Activated T-cell treated with anti-CD3 and anti-CD28 coated beads, Interleukin-2, amount 50 U/mL, for 1 hour (primary cell): ENCODE data around the gene FOXK1.

ENCODE experiments used
- DNase-seq: peaks from one replicate; pipeline ENCODE4 v3.0.0-alpha.2; 2020

FOXK1 gene

DNA sequence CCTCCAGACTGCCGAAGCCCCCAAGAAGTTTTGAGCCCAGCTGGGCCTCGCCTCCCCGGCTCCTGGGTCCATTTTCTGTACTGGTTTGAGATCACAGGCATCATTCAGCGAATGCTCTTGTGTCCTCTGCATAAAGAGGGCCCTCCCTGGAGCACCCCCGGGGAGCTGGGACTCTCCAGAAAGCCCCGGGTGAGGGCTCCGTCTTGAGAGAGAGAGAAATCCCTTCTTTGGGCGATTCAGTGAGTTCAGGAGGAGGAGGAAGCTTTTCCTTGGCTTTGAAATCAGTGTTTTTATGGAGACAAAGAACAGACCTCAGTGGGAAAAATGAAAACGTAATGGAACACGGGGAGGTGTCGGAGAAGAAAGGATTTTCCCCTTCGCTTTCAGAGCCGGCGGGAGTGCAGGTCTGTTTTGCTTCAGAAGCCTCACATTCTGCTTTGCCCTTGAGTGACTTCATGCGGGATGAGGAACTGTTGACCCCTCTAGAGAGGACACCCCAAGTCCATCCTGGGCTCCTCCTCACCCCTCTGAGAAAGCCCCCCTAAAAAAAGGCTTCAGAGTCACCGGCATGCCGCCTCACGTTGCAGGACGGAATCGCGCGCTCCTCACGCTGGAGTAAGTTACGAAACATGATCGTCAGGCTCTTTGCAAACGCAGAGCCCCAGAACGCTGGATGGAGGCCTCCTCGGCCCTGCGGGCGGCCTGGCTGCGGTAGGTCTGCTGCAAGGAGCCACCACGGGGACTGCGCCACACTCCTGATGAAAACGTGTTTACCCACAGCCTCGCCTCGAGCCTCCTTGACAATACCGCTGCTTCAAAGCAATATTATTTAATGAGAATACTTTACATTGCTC lies 84.8 kb downstream of the FOXK1 start:
- DNase-seq, result no peak

DNA sequence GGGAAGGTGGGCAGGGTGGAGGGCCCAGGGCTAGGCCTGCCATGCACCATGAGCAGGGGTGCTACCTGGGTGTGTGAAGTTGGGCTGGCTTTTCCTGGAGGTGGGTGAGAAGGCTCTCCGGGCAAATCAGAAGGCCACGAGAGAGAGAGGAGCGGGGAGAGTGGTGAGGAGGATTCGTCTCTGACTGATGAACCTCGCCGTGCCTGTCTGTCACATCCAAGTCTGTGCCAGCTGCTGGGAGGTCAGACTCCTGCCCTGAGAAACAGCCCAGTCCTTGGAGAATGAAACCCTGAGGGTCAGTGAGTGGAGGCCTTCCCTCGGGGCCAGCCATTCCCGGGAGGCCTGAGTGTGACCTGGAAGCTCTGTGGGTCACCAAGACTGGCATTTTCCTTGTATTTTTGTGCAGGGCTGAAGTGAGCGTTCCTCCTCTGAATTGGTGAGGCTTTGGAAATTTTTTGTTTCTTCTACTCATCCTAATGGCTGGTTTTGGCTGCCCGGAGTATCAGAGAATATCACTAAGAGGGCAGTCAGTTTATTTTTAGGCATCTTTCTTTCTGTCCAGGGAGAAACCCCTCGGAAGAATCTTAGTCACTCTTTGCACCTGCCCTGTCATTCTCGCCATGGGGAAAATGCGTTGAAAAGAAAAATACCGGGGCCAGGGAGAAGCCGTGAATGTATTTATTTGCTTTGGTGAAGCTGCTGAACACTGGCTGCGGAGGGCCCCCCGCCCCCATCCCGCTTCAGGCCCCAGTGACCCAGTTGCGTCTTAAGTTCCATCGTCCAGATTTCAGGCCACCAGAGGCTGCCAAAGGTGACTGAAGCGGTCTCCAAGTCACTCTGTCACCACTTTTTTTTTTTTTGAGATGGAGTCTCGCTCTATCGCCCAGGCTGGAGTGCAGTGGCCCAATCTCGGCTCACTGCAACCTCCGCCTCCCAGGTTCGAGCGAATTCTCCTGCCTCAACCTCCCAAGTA lies 86.8 kb downstream of the FOXK1 start:
- DNase-seq, result no peak

DNA sequence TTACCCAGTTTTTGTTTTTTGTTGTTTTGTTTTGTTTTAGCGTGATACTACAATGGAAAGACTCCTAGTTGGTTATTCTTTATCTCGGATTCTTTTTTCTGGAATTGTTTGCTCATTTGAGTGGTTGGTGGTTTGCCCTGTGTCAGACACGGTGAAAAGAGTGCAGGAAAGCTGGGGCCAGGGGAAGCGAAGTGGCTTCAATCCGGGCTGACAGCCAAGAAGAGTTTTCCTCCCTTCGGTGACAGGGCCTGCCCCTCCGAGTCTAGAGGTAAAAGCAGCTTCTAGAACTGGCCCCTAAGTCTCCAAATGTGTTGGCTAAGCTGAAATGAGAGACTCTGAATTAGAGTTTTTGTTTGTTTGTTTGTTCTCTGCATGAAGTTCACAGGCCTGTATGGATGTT lies 87.7 kb downstream of the FOXK1 start:
- DNase-seq, result no peak

DNA sequence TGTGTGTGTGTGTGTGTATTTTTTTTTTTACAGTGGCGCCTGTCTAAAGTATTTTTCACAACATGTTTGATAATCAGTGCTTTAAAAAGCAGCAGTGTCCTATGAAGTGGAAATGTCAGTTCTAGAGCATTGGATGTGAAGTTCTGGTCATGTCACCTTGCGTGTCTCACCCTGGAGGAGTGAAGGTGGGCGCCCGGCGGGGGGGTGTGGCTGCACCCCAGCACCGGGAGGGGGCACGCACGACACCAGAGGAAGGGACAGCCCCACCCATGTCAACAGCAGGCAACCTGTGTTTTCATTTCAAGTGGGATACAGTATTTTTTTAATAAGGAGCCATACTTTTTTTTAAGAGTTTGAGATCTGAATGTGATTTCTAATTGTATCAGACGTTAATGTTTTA lies 88.8 kb downstream of the FOXK1 start:
- DNase-seq, result no peak

DNA sequence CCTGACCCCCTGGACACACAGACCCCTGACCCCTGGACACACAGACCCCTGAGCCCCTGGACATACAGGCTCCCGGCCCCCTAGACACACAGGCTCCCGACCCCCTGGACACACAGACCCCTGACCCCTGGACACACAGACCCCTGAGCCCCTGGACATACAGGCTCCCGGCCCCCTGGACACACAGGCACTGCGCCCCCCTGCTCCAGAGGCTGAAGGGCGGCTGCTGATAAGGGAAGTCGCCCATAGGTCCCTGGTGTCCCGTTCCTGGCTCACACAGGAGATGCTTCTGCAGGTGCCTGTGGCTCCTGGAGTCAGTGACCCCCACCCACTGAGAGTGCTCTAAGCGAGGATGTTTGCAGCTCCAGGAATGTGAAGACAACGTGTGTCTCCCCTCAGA lies 89.6 kb downstream of the FOXK1 start:
- no peak for DNase-seq

DNA sequence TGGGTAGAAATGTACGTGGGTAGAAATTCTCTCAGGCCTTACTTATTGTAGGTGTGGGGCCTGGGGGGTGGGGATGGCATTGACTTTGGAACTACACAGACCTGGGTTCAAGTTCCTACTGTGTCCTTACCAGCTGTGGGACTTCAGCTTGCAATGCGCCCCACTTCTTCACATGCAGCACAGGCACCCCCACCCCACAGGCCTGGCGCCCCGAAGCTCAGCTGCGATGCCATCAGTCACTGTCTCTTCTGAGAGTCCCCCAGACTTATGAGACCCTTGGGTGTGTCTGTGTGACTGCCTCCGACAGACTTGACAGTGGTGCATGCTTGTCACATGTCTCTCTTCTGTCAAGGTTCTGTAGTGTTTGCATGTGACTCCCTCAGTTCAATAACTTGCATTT lies 90.2 kb downstream of the FOXK1 start:
- DNase-seq, result no peak

DNA sequence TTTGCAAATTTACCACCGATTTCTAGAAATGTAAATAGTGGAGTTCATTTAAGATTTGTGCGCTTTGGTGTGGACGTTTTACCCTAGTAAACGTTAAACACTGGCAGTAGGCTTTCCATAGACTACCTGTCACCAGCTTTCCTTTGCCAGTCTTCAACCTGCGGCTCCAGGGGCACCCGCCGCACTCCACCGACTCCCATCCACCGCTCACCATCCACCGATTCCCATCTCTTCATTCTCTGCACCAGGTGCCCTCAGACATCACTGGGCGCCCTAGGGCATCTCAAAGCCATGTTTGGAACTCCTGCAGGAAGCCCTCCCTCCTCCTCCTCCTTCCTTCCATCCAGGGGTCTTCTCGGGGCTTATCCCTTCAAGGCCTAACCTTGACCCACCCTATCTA lies 91.9 kb downstream of the FOXK1 start:
- DNase-seq, result no peak

DNA sequence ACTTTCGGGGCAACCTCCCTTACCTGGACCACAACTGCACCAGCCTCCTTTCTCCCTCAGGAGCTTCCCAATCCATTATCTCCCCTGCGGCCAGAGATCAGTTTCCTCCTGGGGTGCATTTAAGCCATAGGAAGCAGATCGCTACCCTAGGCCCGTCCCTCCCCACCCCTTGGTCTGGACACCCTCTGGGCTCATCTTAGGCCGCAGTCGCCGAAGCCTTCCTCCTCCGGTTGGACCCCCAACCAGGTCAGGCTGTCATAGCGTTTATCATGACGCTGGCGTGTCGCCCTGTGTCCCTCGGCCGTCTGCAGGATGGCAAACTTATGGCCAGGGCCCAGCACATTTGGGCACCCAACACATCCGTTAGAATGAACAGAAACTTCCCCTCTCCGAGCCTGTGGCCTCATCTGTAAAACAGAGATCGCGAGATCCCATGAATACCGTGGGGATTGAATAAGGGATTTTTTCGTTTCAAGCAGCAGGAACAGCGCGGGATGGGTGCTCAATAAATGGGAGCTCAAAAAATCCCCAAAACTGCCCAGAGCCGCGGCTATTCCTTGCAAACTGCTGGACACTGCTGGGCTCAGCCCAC lies 92.7 kb downstream of the FOXK1 start:
- no peak for DNase-seq

DNA sequence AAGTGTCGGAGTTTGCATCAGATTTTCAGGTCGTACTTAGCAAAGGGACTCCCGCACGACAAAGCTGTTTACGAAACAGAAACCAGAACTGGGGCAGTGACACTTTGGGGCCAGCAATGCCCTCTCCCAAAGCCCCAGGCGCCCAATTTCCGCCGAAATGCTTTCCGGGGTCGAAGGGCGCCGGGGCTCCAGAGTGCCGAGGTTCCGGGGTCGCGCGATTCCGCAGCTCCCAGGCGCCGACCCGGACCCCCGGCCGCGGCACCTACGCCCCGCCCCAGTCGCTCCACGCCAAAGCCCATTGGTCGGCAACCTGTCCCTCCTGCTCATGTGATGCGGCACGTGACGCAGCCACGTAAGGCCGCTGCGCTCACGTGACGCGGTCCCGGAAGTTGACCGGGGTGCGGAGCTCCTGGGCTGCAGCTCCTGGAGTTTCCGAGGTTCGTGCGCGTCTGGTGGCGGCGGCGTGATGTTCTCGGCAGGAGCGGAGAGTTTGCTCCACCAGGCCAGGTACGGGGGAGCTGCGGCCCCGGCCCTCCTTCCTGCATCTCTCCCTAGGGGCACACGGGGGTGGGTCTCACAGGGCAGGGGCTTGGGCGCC lies 93.3 kb downstream of the FOXK1 start, which contains the start of gene AP5Z1:
TSS of gene AP5Z1 (plus strand) at position 374 of the 598 bp plus-strand sequence. CDS start at position 467, 93 bp downstream.
- DNase-seq, result peak; percentile 94

DNA sequence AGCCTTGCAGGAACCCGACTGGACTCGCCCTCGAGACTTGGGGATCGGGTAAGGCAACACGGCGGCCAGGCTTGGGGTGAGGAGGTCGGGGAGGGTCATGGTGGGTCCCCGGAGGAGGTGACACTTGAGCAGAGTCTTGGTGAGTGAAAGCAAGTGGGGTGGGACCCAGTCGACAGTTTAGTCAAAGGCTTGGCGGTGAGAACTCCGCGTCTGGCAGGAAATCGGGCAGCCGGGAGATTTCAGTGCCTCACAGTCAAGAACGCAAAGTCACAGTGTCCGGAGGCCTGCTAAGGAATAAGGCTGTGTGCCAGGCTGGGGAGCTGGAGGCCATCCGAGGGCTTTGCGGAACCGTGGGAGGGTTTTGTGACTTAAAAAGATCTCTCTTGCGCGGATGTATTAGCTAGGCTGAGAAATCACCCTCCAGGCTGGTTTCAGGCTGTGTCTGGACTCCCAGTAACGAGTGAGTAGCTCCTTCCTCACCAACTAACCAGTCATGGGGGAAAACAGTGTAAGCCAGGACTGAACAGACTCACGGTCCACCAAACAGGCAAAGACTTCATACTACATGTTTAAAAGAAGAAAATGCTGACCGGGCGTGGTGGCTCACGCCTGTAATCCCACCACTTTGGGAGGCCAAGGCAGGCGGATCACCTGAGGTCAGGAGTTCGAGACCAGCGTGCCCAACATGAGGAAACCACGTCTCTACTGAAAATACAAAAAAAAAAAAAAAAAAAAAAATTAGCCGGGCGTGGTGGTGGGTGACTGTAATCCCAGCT lies 93.9 kb downstream of the FOXK1 start:
- DNase-seq, result no peak

DNA sequence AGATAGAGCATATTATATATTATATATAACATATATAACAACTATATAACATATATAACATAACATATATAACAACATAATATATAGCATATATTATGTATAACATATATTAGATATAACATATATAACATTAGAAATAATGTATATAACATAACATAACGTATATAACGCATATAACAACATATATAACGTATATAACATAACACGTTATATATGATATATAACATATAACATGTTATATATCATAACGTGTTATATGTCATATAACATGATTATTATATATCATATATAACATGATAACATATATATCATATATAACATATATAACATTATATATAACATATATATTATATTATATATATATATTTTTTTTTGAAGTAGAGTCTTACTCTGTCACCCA lies 97.0 kb downstream of the FOXK1 start:
- no peak for DNase-seq

DNA sequence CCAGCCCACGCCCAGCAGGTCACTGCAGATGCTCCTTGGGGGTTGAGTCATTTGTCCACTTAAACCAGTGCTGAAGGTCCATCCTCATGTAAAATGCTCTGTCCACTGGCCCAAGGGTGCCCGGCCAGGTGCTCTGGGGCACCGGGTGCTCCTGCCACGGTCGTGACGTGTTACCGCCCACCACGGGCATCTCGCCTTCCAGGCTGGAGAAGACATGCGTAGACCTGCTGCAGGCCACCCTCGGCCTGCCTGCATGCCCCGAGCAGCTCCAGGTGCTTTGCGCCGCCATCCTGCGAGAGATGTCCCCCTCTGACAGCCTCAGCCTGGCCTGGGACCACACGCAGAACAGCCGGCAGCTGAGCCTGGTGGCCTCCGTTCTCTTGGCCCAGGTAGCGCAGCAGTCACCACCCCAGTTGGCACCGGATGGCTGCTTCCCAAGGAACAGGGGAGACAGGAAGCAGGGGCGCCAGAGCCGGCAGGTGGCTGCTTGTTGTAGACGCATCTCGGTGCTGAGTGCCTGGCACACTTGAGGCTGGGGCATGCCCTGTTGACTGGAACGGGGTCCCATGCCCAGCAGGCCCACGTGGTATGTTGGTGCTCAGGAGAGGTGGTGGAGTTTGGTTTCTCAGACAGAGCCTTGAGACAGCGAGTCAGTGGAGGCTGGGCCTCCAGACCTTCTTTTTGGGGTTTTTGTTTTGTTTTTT lies 99.4 kb downstream of the FOXK1 start:
- no peak for DNase-seq

DNA sequence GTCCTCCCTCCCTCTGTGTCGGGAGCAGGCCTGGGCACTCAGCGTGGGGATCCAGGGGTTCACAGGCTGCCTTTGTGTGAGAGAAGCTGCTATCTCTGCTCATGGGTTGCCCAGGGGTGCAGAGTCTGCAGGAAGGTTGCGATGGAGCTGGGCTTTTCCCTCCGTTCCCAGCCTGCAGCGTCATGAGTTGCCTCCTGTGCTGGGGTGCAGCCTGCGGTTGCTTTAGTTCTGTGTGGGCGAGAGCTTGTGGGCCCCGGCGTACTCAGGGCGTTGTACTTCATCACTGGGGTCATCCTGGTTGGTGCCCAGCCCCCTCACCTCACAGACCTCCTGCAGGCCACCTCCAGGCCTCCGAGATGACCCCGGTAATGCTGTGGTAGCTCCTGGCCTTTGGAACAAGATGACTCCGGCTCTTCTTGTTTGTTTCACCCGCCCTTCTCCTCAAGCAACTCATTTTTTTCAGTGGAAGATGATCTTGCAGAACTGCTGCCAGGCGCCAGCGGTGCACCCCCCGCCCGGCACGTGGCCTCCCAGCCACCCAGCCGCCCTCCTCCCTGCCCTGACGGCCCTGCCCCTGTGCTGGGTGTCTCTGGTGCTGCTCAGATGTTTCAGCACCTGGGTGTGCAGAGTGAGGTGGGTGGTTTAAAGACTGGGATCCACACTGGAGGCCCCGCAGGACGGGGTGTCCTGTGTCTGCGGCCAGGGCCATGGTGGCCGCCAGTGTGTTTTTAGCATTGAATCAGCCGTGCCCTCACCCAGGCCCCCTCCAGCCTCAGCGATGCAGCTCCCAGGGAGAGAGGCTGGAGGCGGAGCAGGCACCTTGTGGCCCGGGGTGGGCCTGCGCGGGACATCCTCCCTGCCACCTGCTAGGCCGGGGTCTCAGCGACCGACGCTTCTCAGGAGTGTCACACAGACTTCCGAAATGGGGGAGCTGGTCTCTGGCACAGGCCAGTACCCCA lies 100.5 kb downstream of the FOXK1 start:
- DNase-seq, result no peak

DNA sequence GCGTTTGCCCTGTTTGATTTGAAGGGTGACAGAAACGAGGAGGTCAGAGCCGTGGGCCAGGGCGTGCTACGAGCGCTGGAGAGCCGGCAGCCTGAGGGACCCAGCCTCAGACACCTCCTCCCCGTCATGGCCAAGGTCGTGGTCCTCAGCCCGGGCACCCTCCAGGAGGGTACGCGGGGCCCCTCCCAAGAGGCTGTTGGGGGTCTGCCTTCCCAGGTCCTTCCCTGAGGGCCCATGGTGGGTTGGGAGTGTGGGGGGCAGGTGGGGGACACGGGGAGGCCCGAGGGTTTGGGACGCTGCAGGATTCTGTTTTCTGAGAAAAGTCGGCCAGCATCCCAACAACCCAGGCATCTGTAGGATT lies 101.2 kb downstream of the FOXK1 start:
- DNase-seq, result no peak

DNA sequence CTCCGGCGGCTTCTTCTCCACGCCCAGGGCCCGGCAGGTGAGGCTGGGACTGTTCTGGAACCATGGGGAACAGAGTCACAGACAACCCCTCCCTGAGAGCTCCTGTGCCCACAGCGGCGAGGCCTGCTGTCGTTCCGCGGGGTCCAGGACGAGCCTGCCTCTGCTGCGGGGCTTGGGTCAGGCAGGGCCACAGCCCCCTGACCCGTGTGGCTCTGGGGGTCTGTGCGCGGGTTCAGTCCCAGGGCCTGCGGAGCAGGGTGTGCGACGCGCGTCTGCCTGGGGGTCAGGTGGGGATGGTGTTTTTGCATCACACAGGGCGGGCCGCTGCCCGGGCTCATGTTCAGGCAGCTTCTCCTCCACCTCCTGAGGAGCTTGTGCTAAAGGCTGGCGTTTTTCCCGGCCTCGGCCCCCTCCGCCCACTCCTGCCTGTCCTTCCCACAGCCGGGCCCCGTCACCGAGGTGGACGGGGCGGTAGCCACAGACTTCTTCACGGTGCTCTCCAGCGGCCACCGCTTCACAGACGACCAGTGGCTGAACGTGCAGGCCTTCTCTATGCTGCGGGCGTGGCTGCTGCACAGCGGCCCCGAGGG lies 101.8 kb downstream of the FOXK1 start:
- no peak for DNase-seq

DNA sequence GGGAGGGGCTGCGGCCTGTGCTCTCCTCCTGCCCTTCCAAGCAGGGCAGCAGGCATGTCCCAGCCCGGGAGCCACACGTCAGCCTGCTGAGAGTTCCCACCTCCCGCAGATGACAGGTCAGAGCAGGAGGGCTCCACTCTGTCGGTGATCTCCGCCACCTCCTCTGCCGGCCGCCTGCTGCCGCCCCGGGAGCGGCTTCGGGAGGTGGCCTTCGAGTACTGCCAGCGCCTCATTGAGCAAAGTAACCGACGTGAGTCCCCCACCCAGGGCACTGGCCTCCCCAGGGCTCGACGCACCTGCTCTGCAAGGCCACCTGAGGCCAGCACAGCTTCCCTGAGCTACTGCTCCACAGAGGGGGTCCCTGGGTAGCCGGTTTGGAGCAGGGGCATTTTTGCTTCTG lies 102.7 kb downstream of the FOXK1 start:
- no peak for DNase-seq

DNA sequence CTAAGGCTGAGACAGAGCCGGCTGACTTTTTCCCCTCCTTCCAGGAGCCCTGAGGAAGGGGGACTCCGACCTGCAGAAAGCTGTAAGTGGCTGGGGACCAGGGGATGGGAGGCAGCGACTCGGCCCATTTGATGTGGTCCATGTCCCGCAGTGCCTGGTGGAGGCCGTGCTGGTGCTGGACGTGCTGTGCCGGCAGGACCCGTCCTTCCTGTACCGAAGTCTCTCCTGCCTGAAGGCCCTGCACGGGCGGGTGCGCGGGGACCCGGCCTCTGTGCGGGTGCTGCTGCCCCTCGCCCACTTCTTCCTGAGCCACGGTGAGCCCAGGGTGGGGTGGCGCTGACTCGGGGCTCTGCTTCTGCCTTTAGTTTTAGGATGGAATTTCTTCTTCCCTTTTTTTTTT lies 103.3 kb downstream of the FOXK1 start:
- DNase-seq, result no peak

DNA sequence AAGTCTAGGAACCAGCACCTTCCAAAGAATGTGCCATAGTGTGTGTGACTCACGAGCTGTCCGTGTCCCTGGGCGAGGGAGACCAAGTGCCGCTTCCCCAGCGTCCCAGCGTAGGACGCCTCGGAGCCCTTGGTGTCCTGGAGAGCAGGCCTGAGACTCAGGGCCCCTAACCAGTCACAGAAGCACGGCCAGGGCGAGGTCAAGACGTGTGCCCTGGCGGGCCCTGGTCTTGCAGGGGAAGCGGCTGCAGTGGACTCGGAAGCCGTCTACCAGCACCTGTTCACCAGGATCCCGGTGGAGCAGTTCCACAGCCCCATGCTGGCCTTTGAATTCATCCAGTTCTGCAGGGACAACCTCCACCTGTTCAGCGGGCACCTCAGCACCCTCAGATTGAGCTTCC lies 103.9 kb downstream of the FOXK1 start:
- no peak for DNase-seq

DNA sequence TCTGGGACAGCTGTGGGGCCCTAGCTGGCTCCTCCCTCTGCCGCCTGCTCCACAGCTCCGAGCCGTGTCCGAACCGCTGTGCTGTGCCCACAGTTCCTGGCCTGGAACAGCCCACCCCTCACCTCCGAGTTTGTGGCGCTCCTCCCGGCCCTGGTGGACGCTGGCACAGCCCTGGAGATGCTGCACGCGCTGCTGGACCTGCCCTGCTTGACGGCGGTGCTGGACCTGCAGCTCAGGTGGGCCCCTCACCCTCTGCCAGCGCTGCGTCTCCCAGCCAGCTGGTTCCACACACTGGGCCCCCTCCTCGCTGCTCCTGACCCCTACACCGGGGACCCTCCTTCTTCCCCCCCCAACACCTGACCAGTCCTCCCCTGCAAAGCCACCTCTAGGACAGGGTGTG lies 105.4 kb downstream of the FOXK1 start:
- DNase-seq, result no peak
